Islet precursor cell (in vitro differentiated cells): ENCODE results near the gene SYT13.
"Not testable (repeated sequence)": the region's sequence is repeated elsewhere in the genome, so short reads cannot be mapped to it uniquely, and the experiment has no call there.

Experiments used
- DNase-seq: peaks from one replicate; pipeline ENCODE4 v3.0.0-alpha.2; 2018

Gene SYT13

GRCh38 chr11:45272701-45273100 is 13.4 kb downstream of the SYT13 start:
- no peak for DNase-seq

- no peak for DNase-seq
Measured at GRCh38 chr11:45270946-45271716, 15.0 kb downstream of the SYT13 start.

GRCh38 chr11:45269678-45270077 is 16.5 kb downstream of the SYT13 start:
- no peak for DNase-seq

GRCh38 chr11:45267652-45268299 is 18.4 kb downstream of the SYT13 start:
- no peak for DNase-seq

GRCh38 chr11:45267052-45267451 is 19.1 kb downstream of the SYT13 start:
- no peak for DNase-seq

- no peak for DNase-seq
Measured at GRCh38 chr11:45266676-45267020, 19.5 kb downstream of the SYT13 start.

- DNase-seq = no peak
Measured at GRCh38 chr11:45265969-45266675, 20.0 kb downstream of the SYT13 start.

GRCh38 chr11:45264839-45265515 is 21.2 kb downstream of the SYT13 start:
- no peak for DNase-seq

- no peak for DNase-seq
Measured at GRCh38 chr11:45263773-45264172, 22.4 kb downstream of the SYT13 start.

- DNase-seq = no peak
Measured at GRCh38 chr11:45262900-45263299, 23.2 kb downstream of the SYT13 start.

GRCh38 chr11:45260071-45260470 is 26.1 kb downstream of the SYT13 start:
- no peak for DNase-seq

GRCh38 chr11:45259592-45259991 is 26.5 kb downstream of the SYT13 start:
- DNase-seq = peak; percentile 68

- no peak for DNase-seq
Measured at GRCh38 chr11:45258982-45259530, 27.1 kb downstream of the SYT13 start.

- peak; percentile 72 for DNase-seq
Measured at GRCh38 chr11:45254070-45254469, 32.1 kb downstream of the SYT13 start.

- no peak for DNase-seq
Measured at GRCh38 chr11:45253640-45254039, 32.5 kb downstream of the SYT13 start.

- no peak for DNase-seq
Measured at GRCh38 chr11:45252877-45253276, 33.3 kb downstream of the SYT13 start.

- DNase-seq = peak; percentile 93
Measured at GRCh38 chr11:45252134-45252856, 33.8 kb downstream of the SYT13 start.

GRCh38 chr11:45250035-45250718 is 36.0 kb downstream of the SYT13 start:
- DNase-seq = no peak

- DNase-seq = not testable (repeated sequence)
Measured at GRCh38 chr11:45249372-45249771, 36.8 kb downstream of the SYT13 start.

GRCh38 chr11:45248501-45249011 is 37.6 kb downstream of the SYT13 start:
- DNase-seq = no peak

GRCh38 chr11:45247433-45247832 is 38.7 kb downstream of the SYT13 start:
- DNase-seq = no peak

GRCh38 chr11:45246241-45246640 is 39.9 kb downstream of the SYT13 start:
- DNase-seq = no peak
